ENCODE measurements around the gene KIF18A.
"Not testable (repeated sequence)": the region's sequence is repeated elsewhere in the genome, so short reads cannot be mapped to it uniquely, and the experiment has no call there.

KIF18A gene

GRCh38 chr11:28107750-28108618, at the start of gene KIF18A, which contains the start of gene METTL15:
Gene KIF18A, minus strand, starts transcription at chr11:28108156. Its CDS starts 10,209 bp downstream, at chr11:28097947.
Gene METTL15, plus strand, starts transcription at chr11:28108388. Its CDS starts 4,947 bp downstream, at chr11:28113335.
- peak; percentile 96 for DNase-seq

DNA sequence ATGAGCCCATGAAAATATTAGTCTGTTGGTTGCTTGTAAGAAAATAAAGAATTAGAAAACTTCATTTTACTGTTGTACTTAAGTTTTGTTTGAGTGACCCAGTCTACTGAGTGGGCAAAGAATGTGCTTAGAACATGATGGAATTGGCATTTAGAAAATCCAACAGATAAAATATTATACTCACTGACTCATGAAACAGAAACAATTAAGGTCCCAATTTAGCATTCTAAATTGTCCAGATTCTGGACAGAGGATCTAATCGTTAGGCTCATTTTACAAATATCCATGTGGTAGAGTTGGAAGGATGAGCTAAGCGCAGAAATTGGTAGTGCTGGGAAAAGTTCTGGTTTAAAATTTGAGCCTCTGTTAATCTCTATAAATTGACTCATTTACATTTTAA, 45.6 kb upstream of the KIF18A start:
- DNase-seq, result no peak

DNA sequence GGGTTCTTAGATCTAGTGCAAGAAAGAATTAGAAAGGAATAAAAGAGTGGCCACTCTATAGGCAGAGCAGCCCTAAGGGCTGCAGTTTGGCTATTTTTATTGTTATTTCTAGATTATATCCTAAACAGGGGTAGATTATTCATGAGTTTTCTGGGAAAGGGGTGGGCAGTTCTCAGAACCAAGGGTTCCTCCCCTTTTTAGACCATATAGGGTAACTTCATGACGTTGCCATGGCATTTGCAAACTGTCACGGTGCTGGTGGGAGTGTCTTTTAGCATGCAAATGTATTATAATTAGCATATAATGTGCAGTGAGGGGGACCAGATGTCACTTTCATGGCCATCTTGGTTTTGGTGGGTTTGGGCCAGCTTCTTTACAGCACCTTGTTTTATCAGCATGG, 44.8 kb upstream of the KIF18A start:
- no peak for DNase-seq

DNA sequence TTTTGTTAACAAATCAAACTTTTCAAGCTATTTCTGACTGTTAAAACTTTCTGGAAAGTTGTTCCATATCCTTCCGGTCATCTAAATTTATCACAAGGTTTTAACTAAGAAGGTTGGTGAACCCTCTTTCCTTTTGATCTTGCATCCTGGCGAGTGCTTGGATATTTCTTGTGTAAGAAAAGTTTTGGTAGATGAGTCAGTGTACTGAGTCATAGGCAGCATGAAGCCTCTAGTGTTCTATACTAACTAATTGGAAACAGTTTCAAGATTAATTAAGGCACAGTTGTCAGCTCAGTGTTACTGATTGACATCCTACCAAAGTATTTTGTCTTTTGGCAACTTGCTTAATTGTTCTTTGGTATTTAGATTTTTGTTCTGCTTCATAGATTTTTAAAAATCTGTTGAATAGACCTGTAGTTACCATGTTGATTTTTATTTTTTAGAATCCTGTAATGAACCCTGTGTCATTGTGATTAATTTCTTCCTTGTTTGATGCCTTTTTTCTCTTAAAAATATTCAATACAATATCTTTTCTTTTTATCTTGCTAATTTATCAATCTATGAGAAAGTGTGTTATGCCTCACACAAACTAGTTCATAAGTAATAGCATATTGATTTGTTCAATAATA, 38.3 kb upstream of the KIF18A start:
- DNase-seq, result no peak

GRCh38 chr11:28144808-28145207, 36.9 kb upstream of the KIF18A start:
- DNase-seq, result no peak

DNA sequence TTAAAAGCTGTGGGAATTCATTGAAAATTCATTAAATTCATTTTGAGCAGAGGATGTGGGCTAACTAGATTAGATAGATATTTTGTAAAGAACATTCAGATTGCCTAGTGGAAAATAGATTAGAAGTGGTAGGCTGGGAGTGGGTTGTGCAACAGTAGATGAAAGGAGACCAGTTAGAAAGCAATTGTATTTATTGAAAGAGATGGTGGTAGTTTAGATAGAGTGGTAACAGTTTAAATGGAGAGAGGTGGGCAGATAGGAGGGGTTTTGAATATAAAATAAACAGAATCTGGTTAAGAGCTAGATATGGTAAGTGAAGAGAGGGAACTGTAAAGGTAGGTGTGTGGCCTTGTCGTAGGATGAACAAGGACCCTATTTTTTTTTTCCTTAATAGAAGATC, 34.8 kb upstream of the KIF18A start:
- no peak for DNase-seq

DNA sequence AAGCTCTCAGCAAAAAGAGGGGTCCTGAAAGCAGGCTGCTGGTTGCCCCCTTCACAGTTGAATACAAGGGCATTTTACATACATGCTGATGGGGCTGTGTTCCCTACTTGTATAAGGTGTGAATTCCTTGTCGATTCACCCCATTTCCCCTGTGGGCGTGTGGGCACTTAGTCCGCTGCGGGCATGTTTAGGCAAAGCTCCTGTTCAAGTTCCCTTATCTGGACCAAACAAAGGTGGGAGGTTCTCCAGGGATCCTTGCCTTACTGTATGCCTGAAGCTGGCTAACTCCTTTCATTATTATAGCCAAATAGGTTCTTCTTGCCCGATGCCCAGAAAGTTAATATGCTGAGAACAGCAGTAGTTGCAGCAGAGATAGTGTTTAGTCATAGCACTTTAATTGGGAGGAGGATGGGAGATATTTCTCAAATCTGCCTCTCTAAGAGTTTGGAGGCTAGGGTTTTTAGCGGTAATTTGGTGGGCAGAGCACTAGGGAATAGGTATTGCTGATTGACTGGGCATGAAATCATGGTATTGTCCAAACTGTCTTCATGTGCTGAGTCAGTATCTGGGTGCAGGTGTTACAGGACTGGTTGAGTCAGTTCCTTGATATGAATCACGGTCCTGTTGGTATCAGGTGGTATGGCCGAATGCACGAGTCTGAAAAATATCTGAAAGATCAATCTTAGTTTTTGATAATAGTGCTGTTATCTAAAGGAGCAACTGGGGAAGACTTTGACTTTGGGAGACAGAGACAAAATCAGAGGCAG, 32.9 kb upstream of the KIF18A start:
- no peak for DNase-seq

- no peak for DNase-seq
These were observed 32.0 kb upstream of the KIF18A start for GRCh38 chr11:28139841-28140415.

- no peak for DNase-seq
These were observed 29.9 kb upstream of the KIF18A start for GRCh38 chr11:28137832-28138231.

DNA sequence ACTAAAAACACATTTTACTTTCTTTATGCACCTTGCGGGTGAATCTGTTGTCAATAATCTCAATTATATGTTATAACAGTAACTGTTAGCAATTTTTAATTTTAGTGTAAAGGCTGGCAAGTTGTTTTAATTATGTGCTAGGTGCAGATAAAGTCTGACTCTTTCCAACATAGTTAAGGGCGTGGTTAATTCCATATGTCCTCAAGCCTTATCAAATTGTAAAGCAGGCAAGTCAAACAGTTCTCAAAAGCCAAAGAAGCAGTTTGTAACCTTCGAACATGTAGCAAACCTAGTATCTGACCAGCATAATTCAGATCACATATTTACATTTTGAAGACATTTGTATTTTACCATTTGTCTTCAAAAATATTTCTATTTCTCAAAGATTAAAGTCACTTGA, 29.4 kb upstream of the KIF18A start:
- DNase-seq, result no peak

DNA sequence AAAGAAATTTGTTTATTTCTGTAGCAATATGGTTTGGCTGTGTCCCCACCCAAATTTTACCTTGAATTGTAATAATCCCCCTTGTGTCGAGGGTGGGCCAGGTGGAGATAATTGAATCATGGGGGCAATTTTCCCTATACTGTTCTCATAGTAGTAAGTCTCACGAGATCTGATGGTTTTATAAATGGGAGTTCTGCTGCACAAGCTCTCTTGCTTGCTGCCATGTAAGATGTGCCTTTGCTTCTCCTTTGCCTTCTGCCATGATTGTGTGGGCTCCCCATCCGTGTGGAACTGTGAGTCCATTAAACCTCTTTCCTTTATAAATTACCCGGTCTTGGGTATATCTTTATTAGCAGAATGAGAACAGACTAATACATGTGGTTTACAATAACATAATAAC, 28.2 kb upstream of the KIF18A start:
- not testable (repeated sequence) for DNase-seq

DNA sequence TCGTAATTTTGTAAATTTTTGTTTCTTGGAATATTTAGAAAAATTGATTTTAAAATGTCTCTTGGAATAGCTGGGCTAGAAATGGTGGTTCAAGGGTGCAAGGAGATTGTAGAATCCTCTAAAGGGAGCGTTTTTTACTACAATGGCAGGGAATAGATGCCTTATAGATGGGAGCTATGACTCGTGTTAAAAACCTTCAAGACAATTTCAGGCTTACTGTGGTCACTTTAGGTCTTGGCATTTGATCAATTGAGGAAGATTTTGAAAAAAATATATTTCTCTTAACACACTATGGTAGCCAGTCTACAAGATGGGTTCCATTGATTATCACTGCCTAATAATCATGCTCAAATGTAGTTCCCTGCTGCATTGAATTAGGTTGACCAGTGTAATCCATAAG, 25.2 kb upstream of the KIF18A start:
- DNase-seq, result no peak

DNA sequence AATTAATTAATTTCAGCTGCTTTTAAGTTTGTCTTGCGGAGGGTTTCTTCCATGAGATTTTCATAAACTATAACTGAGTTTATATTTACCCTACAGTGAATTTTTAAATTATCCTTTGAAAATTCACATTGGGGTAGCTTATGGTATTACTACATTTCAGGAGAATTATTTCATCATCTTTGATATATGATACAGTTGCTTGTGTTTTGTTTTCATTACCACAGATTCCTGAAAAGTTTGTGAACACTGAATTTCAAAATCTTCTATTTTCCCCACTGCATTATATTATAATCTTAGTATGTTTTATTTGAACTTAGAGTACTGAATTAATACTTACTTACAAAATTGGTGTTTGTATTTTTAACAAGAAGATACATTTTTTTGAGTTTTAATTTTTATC, 24.6 kb upstream of the KIF18A start:
- no peak for DNase-seq

- DNase-seq, result no peak
These were observed 15.2 kb upstream of the KIF18A start for GRCh38 chr11:28123151-28123581.

DNA sequence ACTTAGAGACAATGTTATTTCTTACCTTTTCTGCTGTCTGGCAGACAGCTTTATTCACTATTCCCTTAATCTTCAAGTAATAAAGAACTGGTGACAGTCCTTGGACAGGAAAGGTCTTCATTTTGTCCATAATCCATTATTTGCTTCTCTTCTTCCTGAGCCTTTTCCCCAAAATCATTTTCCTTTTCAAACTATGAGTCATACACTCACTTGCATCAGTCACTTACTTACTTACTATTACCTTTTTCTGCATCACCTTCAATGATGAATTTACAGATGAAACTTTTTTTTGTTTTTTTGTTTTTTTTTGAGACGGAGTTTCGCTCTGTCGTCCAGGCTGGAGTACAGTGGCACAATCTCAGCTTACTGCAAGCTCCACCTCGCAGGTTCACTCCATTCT, 9.8 kb upstream of the KIF18A start:
- no peak for DNase-seq

- no peak for DNase-seq
These were observed 6.8 kb upstream of the KIF18A start for GRCh38 chr11:28114731-28115130.

- no peak for DNase-seq
These were observed 6.2 kb upstream of the KIF18A start for GRCh38 chr11:28114116-28114515.

DNA sequence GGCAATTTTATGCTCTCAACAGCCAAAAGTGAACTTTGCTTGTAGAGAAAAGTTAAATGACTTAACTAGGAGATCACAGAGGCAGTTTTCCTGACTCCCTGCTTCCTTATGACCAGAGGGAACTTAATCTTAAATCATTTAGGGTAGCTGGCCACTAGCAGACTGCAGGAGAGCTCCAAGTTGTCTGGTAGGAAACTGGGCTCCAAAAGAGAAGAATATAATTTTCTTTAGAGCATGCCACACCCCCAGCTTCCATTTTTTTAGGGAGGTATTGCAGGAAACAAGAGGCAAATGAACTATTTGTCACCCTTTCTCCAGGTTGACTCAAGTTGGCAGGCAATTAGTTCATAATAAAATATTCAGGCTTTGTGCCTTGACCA, 2.9 kb upstream of the KIF18A start:
- no peak for DNase-seq

GRCh38 chr11:28110108-28110820, 2.3 kb upstream of the KIF18A start:
- peak; percentile 56 for DNase-seq

DNA sequence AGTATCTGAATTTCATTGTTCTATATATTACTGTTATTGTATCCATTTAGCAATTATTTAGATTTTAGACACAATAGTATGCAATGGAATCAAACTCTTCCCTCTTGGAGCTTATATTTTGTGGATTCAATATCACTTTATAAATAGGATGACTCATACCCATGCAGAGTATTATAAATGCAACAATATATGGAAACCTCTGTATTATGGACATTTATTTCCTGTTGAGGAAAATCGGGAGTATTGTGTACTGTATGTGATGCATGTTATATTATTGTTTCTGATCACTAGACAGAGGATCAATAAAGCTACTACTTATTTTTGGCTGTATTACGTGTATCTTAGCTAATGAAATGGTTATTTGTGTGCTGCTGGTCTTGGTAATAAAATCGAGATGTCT, 1.0 kb upstream of the KIF18A start:
- DNase-seq, result no peak

DNA sequence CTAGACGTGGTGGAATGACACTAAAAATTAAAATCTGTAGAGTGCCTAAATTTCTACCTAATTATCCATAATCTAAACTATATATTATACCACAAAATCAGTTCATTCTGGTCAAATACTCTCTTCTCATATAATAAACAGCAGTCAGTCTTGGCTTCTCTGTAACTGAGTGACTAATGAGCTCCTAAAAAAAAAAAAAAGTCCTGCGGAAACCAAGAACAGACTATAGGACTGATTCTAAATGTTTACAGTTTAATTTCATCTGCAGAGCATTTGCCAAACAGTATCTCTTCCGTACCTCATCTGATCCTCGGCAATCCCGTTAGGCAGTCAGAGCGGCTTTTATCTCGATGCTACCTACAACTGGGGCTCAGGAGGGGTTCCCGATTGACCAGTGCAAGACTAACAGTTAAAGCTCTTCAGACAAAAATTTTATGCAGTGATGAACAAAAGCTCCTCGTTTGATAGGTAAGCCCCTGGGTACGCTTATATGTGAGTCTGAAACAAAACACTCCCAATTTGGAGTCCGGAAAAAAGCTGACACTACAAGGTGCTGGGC, 686 bp downstream of the KIF18A start:
- peak; percentile 36 for DNase-seq

DNA sequence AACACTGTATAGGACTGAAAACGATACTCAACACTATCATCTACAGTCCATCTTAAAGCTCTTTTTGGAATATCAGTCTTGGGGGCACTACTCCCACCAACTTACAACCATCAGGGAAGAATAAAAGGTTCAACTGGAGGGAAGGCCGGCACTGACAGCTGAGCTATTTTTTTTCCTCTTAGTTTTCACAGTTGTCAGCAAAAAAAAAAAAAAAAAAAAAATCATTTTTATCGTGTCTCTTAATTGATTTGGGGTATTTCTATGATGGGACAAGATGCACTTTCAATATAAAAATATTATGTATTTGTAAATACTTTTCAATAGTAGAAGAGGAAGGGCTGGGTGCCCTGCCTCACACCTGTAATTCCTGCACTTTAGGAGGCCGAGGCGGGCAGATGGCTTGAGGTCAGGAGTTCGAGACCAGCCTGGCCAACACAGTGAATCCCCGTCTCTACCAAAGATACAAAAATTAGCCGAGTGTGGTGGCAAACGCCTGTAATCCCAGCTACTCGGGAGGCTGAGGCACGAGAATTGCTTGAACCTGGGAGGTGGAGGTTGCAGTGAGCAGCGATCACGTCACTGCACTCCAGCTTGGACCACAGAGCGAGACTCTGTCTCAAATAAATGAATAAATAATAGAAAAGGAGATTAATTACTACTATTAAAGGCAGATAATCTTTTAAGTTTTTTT, 1.5 kb downstream of the KIF18A start:
- DNase-seq, result no peak

All from NCI-H2171 treated with DMSO at 0.1 percent for 48 hours (cell line).